HEK293T (cell line): ENCODE data around the gene TEKT4.
A peak's percentile ranks its signal among the peaks of the same experiment; 100 is the strongest.
"Not testable (repeated sequence)": the region's sequence is repeated elsewhere in the genome, so short reads cannot be mapped to it uniquely, and the experiment has no call there.

ENCODE experiments used
- CTCF ChIA-PET: fragments of 350-600 bp; formaldehyde crosslinking; extraction: SDS; loops from one replicate; lab custom pipeline; 2021; ENCODE audit warnings: antibody characterized with exemption, inconsistent platforms; lab: Yijun Ruan, JAX
- POLR2A ChIA-PET: fragments of 350-600 bp; formaldehyde crosslinking; extraction: SDS; loops from one replicate; lab custom pipeline; 2020; ENCODE audit warnings: antibody characterized with exemption, inconsistent platforms; lab: Yijun Ruan, JAX
- DNase-seq: peaks from one replicate; pipeline ENCODE4 v3.0.0; 2012; ENCODE audit warnings: mixed read lengths; ENCODE audit errors: extremely low spot score
- ARNT ChIP-seq: fragments of 450-650 bp; IDR thresholded peaks from 2 replicates; pipeline ENCODE4 v1.6.1; 2017; ENCODE audit warnings: mild to moderate bottlenecking
- BHLHE40 ChIP-seq: fragments of 450-650 bp; IDR thresholded peaks from 2 replicates; pipeline ENCODE4 v1.6.1; 2016; ENCODE audit warnings: mild to moderate bottlenecking, moderate library complexity, borderline replicate concordance
- CTBP1 ChIP-seq: fragments of 450-650 bp; IDR thresholded peaks from 2 replicates; pipeline ENCODE4 v1.6.1; 2016; ENCODE audit warnings: borderline replicate concordance
- ELF4 ChIP-seq: fragments of 450-650 bp; IDR thresholded peaks from 2 replicates; pipeline ENCODE4 v1.6.1; 2017; ENCODE audit warnings: antibody characterized with exemption
- FOXA1 ChIP-seq: fragments of 450-650 bp; IDR thresholded peaks from 2 replicates; pipeline ENCODE4 v1.6.1; 2016; ENCODE audit warnings: mild to moderate bottlenecking
- FOXK2 ChIP-seq: fragments of 450-650 bp; IDR thresholded peaks from 2 replicates; pipeline ENCODE4 v1.6.1; 2016; ENCODE audit warnings: mild to moderate bottlenecking
- FOXM1 ChIP-seq: fragments of 450-650 bp; IDR thresholded peaks from 2 replicates; pipeline ENCODE4 v1.6.1; 2017; ENCODE audit warnings: mild to moderate bottlenecking, borderline replicate concordance
- HDGF ChIP-seq: fragments of 450-650 bp; IDR thresholded peaks from 2 replicates; pipeline ENCODE4 v1.6.1; 2017; ENCODE audit warnings: antibody characterized with exemption, borderline replicate concordance
- L3MBTL2 ChIP-seq: fragments of 450-650 bp; conservative IDR thresholded peaks from 2 replicates; pipeline ENCODE4 v1.6.1; 2016; ENCODE audit warnings: mild to moderate bottlenecking
- LEF1 ChIP-seq: fragments of 450-650 bp; IDR thresholded peaks from 2 replicates; pipeline ENCODE4 v1.6.1; 2017; ENCODE audit warnings: mild to moderate bottlenecking, borderline replicate concordance
- NFRKB ChIP-seq: fragments of 450-650 bp; IDR thresholded peaks from 2 replicates; pipeline ENCODE4 v1.6.1; 2016; ENCODE audit warnings: mild to moderate bottlenecking, moderate library complexity
- SP1 ChIP-seq: fragments of 450-650 bp; IDR thresholded peaks from 2 replicates; pipeline ENCODE4 v1.6.1; 2017
- SUZ12 ChIP-seq: fragments of 450-650 bp; IDR thresholded peaks from 2 replicates; pipeline ENCODE4 v1.6.1; 2016; ENCODE audit warnings: mild to moderate bottlenecking
- TARDBP ChIP-seq: fragments of 450-650 bp; IDR thresholded peaks from 2 replicates; pipeline ENCODE4 v1.6.1; 2016
- ZNF384 ChIP-seq: fragments of 450-650 bp; IDR thresholded peaks from 2 replicates; pipeline ENCODE4 v1.6.1; 2016
- TF ChIP-seq, protein P1 (sequence below): fragments of 450-650 bp; IDR thresholded peaks from 2 replicates; pipeline ENCODE4 v1.6.1; 2016

Gene TEKT4, protein sequence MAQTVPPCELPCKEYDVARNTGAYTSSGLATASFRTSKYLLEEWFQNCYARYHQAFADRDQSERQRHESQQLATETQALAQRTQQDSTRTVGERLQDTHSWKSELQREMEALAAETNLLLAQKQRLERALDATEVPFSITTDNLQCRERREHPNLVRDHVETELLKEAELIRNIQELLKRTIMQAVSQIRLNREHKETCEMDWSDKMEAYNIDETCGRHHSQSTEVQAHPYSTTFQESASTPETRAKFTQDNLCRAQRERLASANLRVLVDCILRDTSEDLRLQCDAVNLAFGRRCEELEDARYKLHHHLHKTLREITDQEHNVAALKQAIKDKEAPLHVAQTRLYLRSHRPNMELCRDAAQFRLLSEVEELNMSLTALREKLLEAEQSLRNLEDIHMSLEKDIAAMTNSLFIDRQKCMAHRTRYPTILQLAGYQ

DNA sequence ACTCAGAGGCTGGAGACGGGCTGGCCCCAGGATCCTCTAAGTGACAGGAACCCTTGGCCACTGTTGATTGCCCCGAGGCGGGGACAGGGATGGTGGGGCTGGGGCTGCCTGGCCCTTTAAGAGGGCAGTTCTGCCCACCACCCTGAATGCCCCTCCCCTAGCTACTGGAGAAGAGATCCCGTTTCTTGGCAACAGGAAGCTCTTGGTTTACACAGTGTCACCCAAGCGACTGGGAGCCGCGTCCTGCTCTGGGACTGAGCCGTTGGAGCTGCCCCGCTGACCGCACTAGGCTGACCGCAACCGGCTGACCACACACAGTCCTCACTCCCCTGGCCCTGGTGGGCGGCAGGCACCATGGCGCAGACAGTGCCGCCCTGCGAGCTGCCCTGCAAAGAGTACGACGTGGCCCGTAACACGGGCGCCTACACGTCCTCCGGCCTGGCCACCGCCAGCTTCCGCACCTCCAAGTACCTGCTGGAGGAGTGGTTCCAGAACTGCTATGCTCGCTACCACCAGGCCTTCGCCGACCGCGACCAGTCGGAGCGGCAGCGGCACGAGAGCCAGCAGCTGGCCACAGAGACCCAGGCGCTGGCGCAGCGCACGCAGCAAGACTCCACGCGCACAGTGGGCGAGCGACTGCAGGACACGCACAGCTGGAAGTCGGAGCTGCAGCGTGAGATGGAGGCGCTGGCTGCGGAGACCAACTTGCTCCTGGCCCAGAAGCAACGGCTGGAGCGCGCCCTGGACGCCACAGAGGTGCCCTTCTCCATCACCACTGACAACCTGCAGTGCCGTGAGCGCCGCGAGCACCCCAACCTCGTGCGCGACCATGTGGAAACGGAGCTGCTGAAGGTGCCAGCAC is at the start of gene TEKT4:
Gene TEKT4, plus strand, starts transcription at position 205 of the 862 bp plus-strand sequence. Its CDS starts 150 bp downstream, at position 355.
- TF ChIP-seq FOXK2 (no peak), NFRKB (no peak), BHLHE40 (no peak), ZNF384 (no peak), SP1 (no peak), CTBP1 (no peak), SUZ12 (no peak), LEF1 (no peak), HDGF (no peak), FOXA1 (no peak), FOXM1 (no peak), L3MBTL2 (no peak), ELF4 (no peak), TARDBP (no peak), ARNT (no peak)
- TF ChIP-seq, protein P1, sequence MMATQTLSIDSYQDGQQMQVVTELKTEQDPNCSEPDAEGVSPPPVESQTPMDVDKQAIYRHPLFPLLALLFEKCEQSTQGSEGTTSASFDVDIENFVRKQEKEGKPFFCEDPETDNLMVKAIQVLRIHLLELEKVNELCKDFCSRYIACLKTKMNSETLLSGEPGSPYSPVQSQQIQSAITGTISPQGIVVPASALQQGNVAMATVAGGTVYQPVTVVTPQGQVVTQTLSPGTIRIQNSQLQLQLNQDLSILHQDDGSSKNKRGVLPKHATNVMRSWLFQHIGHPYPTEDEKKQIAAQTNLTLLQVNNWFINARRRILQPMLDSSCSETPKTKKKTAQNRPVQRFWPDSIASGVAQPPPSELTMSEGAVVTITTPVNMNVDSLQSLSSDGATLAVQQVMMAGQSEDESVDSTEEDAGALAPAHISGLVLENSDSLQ, result no peak
- no peak for DNase-seq
- CTCF ChIA-PET, result no interaction called here
- POLR2A ChIA-PET, result no interaction called here

DNA sequence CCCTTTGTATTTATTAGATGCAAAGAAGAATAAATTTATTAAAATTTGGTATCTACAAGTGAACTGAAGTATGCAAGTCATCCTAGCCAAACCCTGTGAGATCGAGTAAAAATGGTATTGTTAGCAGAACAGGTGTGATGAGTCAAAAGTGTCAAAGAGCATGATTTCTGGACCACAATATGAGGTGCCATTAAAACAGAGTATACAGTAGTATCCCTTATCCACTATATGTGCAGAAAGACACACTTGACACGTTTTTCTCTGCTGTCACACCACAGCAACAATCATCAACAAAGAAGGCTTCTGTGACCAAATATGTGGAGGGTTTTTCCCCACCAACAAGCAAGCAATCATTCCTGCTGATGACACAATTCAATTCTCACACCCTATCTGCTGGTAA is 32.0 kb upstream of the TEKT4 start:
- POLR2A ChIA-PET, DNase-seq, CTCF ChIA-PET: not testable (repeated sequence)

DNA sequence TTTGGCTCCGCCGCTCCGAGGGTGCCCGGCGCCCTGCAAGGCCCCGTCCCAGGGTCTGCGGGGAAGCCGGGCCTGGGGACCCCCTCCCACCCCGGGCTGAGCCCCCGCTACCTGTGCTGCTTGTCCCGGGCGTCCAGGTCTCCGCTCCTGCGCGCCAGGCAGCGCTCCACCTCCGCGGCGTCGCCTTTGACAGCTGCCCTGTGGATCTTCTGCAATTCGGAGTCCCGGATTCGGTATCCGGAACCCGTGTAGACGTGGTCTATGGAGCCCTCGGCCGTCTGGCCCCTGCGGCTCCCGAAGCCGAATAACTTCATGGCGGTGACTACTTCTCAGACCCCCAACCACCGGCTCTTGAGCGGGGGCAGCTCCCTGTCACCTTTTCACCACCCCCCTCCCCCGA is 14.4 kb upstream of the TEKT4 start:
- POLR2A ChIA-PET, DNase-seq, CTCF ChIA-PET: not testable (repeated sequence)

DNA sequence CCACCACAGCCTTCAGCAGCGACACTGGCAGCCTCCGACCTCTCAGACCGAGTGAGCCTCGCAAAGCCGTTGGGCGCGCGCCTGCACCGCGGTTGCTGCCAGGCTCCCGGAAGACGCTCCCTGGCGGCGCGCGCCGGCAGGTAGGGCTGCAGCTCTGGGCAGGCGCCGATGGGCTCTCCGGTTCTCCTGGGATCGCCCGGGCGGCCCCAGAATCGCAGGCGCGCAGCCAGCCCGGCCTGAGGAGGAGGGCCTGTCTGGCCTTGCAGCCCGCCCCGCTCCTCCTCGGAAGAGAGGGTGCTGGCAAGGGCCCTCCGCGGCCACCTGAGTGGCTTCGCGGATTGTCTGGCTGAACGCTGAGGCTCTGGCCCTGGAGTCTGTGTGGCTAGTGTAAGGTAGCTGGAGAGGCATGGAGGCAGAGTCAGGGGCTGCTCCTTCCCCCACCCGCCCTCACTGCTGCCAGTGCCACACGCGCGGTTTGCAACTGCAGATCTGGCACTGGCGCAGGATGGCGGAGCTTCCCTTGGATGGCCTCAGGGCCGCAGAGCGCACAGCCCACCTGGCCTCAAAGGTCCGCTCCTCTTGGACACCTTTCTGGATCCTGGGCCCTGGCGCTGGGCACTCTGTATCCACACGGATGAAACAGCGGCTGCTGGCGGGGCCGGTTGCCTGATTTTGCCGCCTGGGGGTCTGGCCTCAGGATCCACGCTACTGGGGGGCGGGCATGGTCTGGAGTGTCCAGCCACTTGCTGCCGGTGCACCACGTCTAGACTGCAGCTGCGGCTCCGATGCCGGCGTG is 13.7 kb upstream of the TEKT4 start:
- CTCF ChIA-PET, POLR2A ChIA-PET, DNase-seq: not testable (repeated sequence)
- peak; percentile 61; the same call in 1 of the 2 replicates for TF ChIP-seq L3MBTL2

DNA sequence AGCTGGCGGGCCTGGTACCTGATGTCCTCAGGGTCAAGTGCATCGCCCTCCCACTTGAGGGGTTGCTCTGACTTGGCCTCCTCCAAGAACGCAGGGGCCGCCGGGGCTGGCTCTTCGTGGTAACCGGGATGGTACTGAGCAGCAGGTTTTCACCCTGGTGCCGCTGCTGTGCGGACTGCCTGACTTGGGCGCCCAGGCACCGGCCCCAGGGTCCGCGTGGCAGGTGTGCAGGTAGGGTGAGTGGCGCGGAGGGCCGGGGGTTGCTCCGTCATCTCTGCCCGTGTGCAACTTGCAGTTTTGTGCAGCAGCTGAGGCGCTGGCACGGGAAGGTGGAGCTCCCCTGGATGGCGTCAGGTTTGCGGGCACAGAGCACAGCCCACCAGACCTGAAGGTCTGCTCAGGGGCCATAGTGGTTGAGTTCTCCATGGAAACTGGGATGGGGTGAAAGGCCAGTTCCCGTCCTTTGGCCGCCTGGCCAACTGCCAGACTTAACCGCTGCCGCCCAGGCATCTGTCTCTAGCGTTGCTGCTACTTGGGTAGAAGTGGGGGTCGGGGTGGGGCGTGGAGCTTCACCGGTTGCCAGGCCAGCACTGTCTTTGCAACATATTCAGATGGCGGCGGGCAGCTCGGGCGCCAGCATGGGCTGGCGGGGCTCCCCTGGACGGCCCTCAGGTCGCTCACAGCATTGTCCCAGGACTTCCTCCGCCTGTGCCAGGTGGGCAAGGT is 12.9 kb upstream of the TEKT4 start:
- POLR2A ChIA-PET, DNase-seq, CTCF ChIA-PET: not testable (repeated sequence)

DNA sequence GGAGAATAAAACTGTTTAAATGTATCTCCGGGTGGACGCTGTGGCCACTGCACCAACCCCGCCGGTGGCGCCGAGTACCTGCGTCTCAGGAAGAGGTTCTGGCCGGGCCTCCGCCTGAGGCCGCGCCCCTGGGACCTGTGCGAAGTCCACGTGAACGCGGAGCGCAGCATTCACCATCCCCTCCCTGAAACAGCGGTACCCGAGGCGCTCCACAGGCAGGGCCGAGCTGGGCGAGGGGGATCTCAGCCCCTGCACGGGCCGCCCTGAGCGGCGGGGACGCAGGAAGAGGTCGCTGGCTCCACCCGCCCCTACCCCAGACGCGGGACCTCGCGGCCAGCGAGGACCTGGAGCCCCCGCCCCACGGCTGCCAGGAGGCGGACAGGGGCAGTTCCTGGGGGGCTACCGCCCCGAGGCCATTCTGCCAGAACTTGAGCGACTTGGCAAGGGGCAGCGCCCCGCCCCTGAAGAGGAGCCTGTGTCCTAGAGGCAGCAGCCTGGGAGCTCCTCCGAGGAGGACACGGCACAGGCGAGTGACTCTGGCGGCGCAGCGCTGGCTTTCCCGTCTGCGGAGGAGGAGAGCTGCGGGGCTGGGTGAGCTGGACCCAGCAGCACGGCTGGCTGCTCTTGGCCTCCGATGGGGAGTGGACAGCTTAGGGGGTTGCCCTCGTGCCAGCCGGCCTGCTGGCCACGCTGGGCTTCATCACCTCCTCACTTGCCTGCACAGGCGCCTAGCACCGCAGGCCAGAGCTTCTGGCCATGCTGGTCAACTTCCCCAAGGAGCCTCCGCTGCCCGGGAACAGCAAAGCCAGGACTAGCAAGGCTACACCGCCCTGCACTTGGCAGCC is 9.7 kb upstream of the TEKT4 start:
- TF ChIP-seq BHLHE40 (no peak), FOXK2 (no peak), FOXM1 (no peak), LEF1 (no peak), HDGF (no peak), FOXA1 (no peak), ARNT (no peak), ZNF384 (no peak), NFRKB (no peak), SUZ12 (no peak), TARDBP (no peak), CTBP1 (no peak)
- TF ChIP-seq, protein P1, result no peak
- DNase-seq, result no peak
- POLR2A ChIA-PET, result no interaction called here
- CTCF ChIA-PET, result no interaction called here

DNA sequence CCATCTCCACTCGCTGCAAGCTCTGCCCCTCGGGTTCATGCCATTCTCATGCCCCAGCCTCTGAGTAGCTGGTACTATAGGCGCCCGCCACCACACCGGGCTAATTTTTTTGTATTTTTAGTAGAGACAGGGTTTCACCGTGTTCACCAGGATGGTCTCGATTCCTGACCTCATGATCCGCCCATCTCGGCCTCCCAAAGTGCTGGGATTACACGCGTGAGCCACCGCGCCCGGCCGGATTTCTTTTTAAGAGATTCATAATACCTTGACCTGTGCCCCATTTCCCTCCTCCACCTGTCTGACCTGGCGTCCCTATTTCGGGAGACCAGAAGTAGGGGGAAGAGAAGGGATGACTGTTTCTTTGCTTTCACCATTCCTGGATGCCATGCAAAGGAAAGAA is 8.3 kb upstream of the TEKT4 start:
- DNase-seq, CTCF ChIA-PET: not testable (repeated sequence)

More for the DNA sequence above, 8.3 kb upstream of the TEKT4 start:
- POLR2A ChIA-PET, result not testable (repeated sequence)
